Psoas muscle (tissue), 8 donors: ENCODE measurements around the gene AANAT. TPM values are rescaled to one million over a fixed set of nuclear protein-coding genes. Genes with fewer than 3 reads are reported as not detected.

Experiments used
- ATAC-seq, 4 donors: fragments of 200-7000 bp; cut with Tn5 transposase; one replicate each; pipeline ENCODE4 v1.9.1; 2020; ENCODE audit warnings: moderate library complexity in 3 of 4, mild to moderate bottlenecking in 2 of 4
- DNase-seq, 2 donors: peaks; one replicate each; pipeline ENCODE4 v3.0.0-alpha.2; 2020
- H3K27ac ChIP-seq: fragments of 200-600 bp; one replicate; pipeline ENCODE4 v1.8.0; 2022
- H3K27me3 ChIP-seq, 3 donors: fragments of 200-600 bp in 1 of 3; one replicate each; pipeline versions ENCODE4 v1.6.1 to v1.8.0; 2013 to 2022; ENCODE audit warnings: low read length in 2 of 3, mild to moderate bottlenecking in 2 of 3, moderate library complexity in 1 of 3; ENCODE audit not compliant: insufficient read depth in 3 of 3
- H3K36me3 ChIP-seq, 2 donors: fragments of 200-600 bp in 1 of 2; one replicate each; pipeline versions ENCODE4 v1.6.1 to v1.8.0; 2013 to 2022; ENCODE audit warnings: low read depth in 1 of 2, mild to moderate bottlenecking in 1 of 2, moderate library complexity in 1 of 2; ENCODE audit not compliant: insufficient read depth in 1 of 2
- H3K4me1 ChIP-seq: fragments of 200-600 bp; one replicate; pipeline ENCODE4 v1.8.0; 2022
- H3K4me3 ChIP-seq: fragments of 200-600 bp; one replicate; pipeline ENCODE4 v1.8.0; 2022; ENCODE audit warnings: mild to moderate bottlenecking
- H3K9me3 ChIP-seq: fragments of 200-600 bp; one replicate; pipeline ENCODE4 v1.8.0; 2022
- CTCF ChIP-seq: fragments of 200-600 bp; IDR thresholded peaks from one replicate; pipeline ENCODE4 v1.8.0; 2022; ENCODE audit warnings: antibody characterized with exemption
- WGBS, 3 donors: extraction: QIAGEN DNeasy Blood & Tissue Kit; methylation state at CpG; one replicate each; pipeline versions ENCODE4 v1.1.6 to v1.1.7; 2013; 5-methylcytosine and 5-hydroxymethylcytosine counted together
- intact Hi-C, 2 donors: fragments of 100-400 bp; cut with DNase I; formaldehyde crosslinking; loops; one replicate each; pipeline versions ENCODE4 v1.11.0 to v1.14.2; 2022
- polyA plus RNA-seq, 3 donors: library from polyadenylated mRNA; stranded (reverse); fragments of 200-250 nt; gene quantifications; one replicate each; pipeline ENCODE4 v1.2.3, GENCODE V29; 2013
- total RNA-seq, 4 donors: library from RNA; stranded (reverse); fragmentation: NEBNext Ultra II Directional in 2 of 4; extraction: Animal tissue kit (Norgen Biotek cat#: 25700) in 2 of 4; gene quantifications; one replicate each; pipeline versions ENCODE4 v1.2.1 to v1.2.4, GENCODE V29; 2021 to 2023
- donor health status: healthy with polysubstance abuse.
- donor health status: DM: no; HTN: no; CAD: no; lungs with moderate emphysema.
- donor health status: Bipolar disorder and iron deficiency.
- donor health status: healthy.
- donor health status: DM: yes; HTN: yes; CAD: no.
- donor health status: DM: no; HTN: no; CAD: no.
- donor health status: DM: no; HTN: no; CAD: no.
- donor health status: DM: yes; HTN: yes; CAD: no.

AANAT gene
- total and polyA plus RNA-seq, 7 donors, result 0.09 to 0.13 TPM; not detected in 5

GRCh38 chr17:76485569-76485968 is 18.2 kb downstream of the AANAT start:
- no peaks in the 10 kb centered on the region for H3K4me1 ChIP-seq

GRCh38 chr17:76487451-76488192 is 20.2 kb downstream of the AANAT start:
- 95 to 96% (median 96%) methylated on average over 22 of the region's 22 CpGs for WGBS, 3 donors
- Histone ChIP-seq H3K4me1 (peaks cover 7% of the 10 kb centered on the region), H3K36me3 (peaks cover 0 to 9% of the 10 kb centered on the region in 2 donors), H3K27ac (no peak overlapping the region), H3K9me3 (no peaks in the 10 kb centered on the region), H3K27me3 (no peaks in the 10 kb centered on the region), H3K4me3 (no peak overlapping the region)
- intact Hi-C loops, result no loop called here
- ATAC-seq (no peak), DNase-seq (no peak)
- no peak for TF ChIP-seq CTCF

More at GRCh38 chr17:76485569-76485968, 18.2 kb downstream of the AANAT start:
- Histone ChIP-seq H3K27ac (peak overlapping the region; percentile 30), H3K36me3 (peaks cover 0 to 17% of the 10 kb centered on the region in 2 donors), H3K27me3 (no peaks in the 10 kb centered on the region), H3K9me3 (no peaks in the 10 kb centered on the region), H3K4me3 (no peak overlapping the region)
- ATAC-seq, result peak; percentile 20 to 63 (median 40)
- DNase-seq, result no peak
- intact Hi-C loops, result no loop called here
- no peak for TF ChIP-seq CTCF
- WGBS, 3 donors, result 34 to 47% (median 38%) methylated on average over 11 of the region's 11 CpGs

- ATAC-seq (no peak), DNase-seq (no peak)
- no peak overlapping the region for H3K4me3 ChIP-seq
- peaks cover 0 to 9% of the 10 kb centered on the region in 2 donors for H3K36me3 ChIP-seq
- intact Hi-C loops, result no loop called here
- H3K27me3 ChIP-seq, result no peaks in the 10 kb centered on the region
- H3K9me3 ChIP-seq, result no peaks in the 10 kb centered on the region
- WGBS, 3 donors, result 73 to 79% (median 73%) methylated on average over 10 of the region's 10 CpGs
- no peak for TF ChIP-seq CTCF
- no peak overlapping the region for H3K27ac ChIP-seq
- H3K4me1 ChIP-seq, result peaks cover 22% of the 10 kb centered on the region
Observed at GRCh38 chr17:76490112-76490710, 22.8 kb downstream of the AANAT start.

- WGBS, 3 donors, result 85 to 91% (median 89%) methylated on average over 16 to 17 of the region's 17 CpGs
- ATAC-seq (peak in 1 of 4 donors; percentile 2), DNase-seq (no peak)
- H3K27me3 ChIP-seq, result no peaks in the 10 kb centered on the region
- intact Hi-C loops, result no loop called here
- peaks cover 26% of the 10 kb centered on the region for H3K4me1 ChIP-seq
- H3K4me3 ChIP-seq, result no peak overlapping the region
- no peaks in the 10 kb centered on the region for H3K9me3 ChIP-seq
- H3K36me3 ChIP-seq, result peaks cover 0 to 9% of the 10 kb centered on the region in 2 donors
- H3K27ac ChIP-seq, result peak overlapping the region; percentile 57
- no peak for TF ChIP-seq CTCF
Observed at GRCh38 chr17:76491271-76492122, 24.1 kb downstream of the AANAT start.
